ENCODE results near the gene RGS10.

Gene RGS10

GRCh38 chr10:119542988-119543813, 682 bp upstream of the RGS10 start:
- peak overlapping the region; percentile 38 to 61 for H3K4me3 ChIP-seq (ENCODE audit: low read depth in 1 of 2, low read length in 2 of 2)

GRCh38 chr10:119541459-119542356, 811 bp downstream of the RGS10 start:
- ATAC-seq (ENCODE audit: insufficient read depth, low read depth) (no peak), DNase-seq (peak; percentile 35)
- Histone ChIP-seq H3K9me3 (ENCODE audit: insufficient read depth, low read length, severe bottlenecking) (no peaks in the 10 kb centered on the region), H2AFZ (ENCODE audit: low read depth, low read length) (peak overlapping the region; percentile 88), H3K27me3 (ENCODE audit: insufficient read depth, low read length, poor library complexity) (no peaks in the 10 kb centered on the region), H3K9ac (ENCODE audit: low read depth, low read length) (peak overlapping the region; percentile 90), H3K4me3 (ENCODE audit: low read depth in 1 of 2, low read length in 2 of 2) (peak overlapping the region; percentile 38 to 61; a peak in 3 of 4 replicates), H3K4me2 (ENCODE audit: insufficient read depth, low read length) (peak overlapping the region; percentile 96), H3K36me3 (ENCODE audit: insufficient read depth, low read length) (no peaks in the 10 kb centered on the region), H3K27ac (ENCODE audit: low read length) (peak overlapping the region; percentile 10; the same call in 1 of the 2 replicates), H4K20me1 (ENCODE audit: insufficient read depth, low read length) (peaks cover 21% of the 10 kb centered on the region; the same call in 1 of the 2 replicates), H3K79me2 (ENCODE audit: insufficient read depth, low read length) (peaks cover 50% of the 10 kb centered on the region), H3K4me1 (ENCODE audit: insufficient read depth, low read length) (peaks cover 47% of the 10 kb centered on the region)
- TF ChIP-seq CTCF (IDR thresholded peaks at IDR 0.05; ENCODE audit: borderline replicate concordance, extremely low read depth, low read length, poor library complexity, severe bottlenecking) (no peak), EZH2 (IDR thresholded peaks at IDR 0.05; ENCODE audit: borderline replicate concordance, low read depth, low read length, severe bottlenecking) (no peak)

More at GRCh38 chr10:119542988-119543813, 682 bp upstream of the RGS10 start:
- DNase-seq (peak; percentile 83), ATAC-seq (ENCODE audit: insufficient read depth, low read depth) (peak; percentile 64)
- Histone ChIP-seq H3K9ac (ENCODE audit: low read depth, low read length) (peak overlapping the region; percentile 90), H3K27me3 (ENCODE audit: insufficient read depth, low read length, poor library complexity) (no peaks in the 10 kb centered on the region), H3K4me1 (ENCODE audit: insufficient read depth, low read length) (peaks cover 47% of the 10 kb centered on the region), H3K27ac (ENCODE audit: low read length) (peak overlapping the region; percentile 84), H3K79me2 (ENCODE audit: insufficient read depth, low read length) (peaks cover 37% of the 10 kb centered on the region), H2AFZ (ENCODE audit: low read depth, low read length) (peak overlapping the region; percentile 88), H3K9me3 (ENCODE audit: insufficient read depth, low read length, severe bottlenecking) (no peaks in the 10 kb centered on the region), H4K20me1 (ENCODE audit: insufficient read depth, low read length) (peaks cover 19% of the 10 kb centered on the region; the same call in 1 of the 2 replicates), H3K36me3 (ENCODE audit: insufficient read depth, low read length) (no peaks in the 10 kb centered on the region), H3K4me2 (ENCODE audit: insufficient read depth, low read length) (peak overlapping the region; percentile 96)
- TF ChIP-seq EZH2 (IDR thresholded peaks at IDR 0.05; ENCODE audit: borderline replicate concordance, low read depth, low read length, severe bottlenecking) (no peak), CTCF (IDR thresholded peaks at IDR 0.05; ENCODE audit: borderline replicate concordance, extremely low read depth, low read length, poor library complexity, severe bottlenecking) (peak; percentile 76)

- Histone ChIP-seq H2AFZ (ENCODE audit: low read depth, low read length) (no peak overlapping the region), H3K4me1 (ENCODE audit: insufficient read depth, low read length) (peaks cover 47% of the 10 kb centered on the region), H3K4me2 (ENCODE audit: insufficient read depth, low read length) (peak overlapping the region; percentile 96), H3K4me3 (ENCODE audit: low read depth in 1 of 2, low read length in 2 of 2) (peak overlapping the region in 1 of 2 experiments; percentile 61; a peak in 3 of 4 replicates), H4K20me1 (ENCODE audit: insufficient read depth, low read length) (peaks cover 25% of the 10 kb centered on the region; the same call in 1 of the 2 replicates), H3K27me3 (ENCODE audit: insufficient read depth, low read length, poor library complexity) (no peaks in the 10 kb centered on the region), H3K79me2 (ENCODE audit: insufficient read depth, low read length) (peaks cover 57% of the 10 kb centered on the region), H3K9ac (ENCODE audit: low read depth, low read length) (peak overlapping the region; percentile 90; the same call in 1 of the 2 replicates), H3K9me3 (ENCODE audit: insufficient read depth, low read length, severe bottlenecking) (no peaks in the 10 kb centered on the region), H3K36me3 (ENCODE audit: insufficient read depth, low read length) (peaks cover 4% of the 10 kb centered on the region; the same call in 1 of the 2 replicates), H3K27ac (ENCODE audit: low read length) (no peak overlapping the region)
- ATAC-seq (ENCODE audit: insufficient read depth, low read depth): no peak
- no peak for DNase-seq
- TF ChIP-seq EZH2 (IDR thresholded peaks at IDR 0.05; ENCODE audit: borderline replicate concordance, low read depth, low read length, severe bottlenecking): no peak
- TF ChIP-seq CTCF (IDR thresholded peaks at IDR 0.05; ENCODE audit: borderline replicate concordance, extremely low read depth, low read length, poor library complexity, severe bottlenecking): no peak
These were observed 1.5 kb downstream of the RGS10 start for GRCh38 chr10:119541046-119541445.

Data from DND-41 (cell line).